HuH-7 (cell line): Measurements from ENCODE around the gene PKD1L1.
"Not testable (repeated sequence)": the region's sequence is repeated elsewhere in the genome, so short reads cannot be mapped to it uniquely, and the experiment has no call there.

Experiments used
- DNase-seq: peaks from one replicate; pipeline ENCODE4 v3.0.0; 2011; ENCODE audit warnings: low spot score

The PKD1L1 gene

DNA sequence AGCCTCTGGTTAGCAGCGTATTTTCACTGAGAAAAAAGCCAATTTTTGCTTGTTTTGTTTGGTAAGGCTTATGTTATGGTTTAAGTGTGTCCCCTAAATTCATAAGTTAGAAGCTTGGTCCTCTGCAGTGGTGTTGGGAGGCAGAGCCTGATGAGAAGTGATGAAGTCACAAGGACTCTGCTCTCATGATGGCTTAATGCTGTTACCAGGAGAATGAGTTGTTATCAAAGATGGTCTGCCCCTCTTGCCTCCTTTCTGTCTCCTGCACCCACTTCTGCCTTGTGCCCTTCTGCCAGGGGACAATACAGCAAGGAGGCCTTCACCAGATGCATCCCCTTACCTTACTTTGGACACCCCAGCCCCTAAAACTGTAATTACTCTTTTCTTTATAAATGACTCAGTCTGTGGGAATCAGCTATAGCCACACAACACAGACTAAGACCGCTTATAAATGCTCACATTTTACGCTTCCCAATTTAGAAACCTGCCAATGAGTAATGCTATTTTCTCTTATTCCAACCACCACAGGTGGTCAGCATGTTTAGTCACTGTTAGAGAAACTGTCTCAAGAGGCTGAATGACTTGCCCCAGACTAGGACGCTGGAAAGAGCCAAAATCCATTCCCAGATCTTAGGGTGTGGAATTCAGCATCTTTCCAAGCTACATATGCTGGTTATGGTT, 6.1 kb upstream of the PKD1L1 start:
- no peak for DNase-seq

GRCh38 chr7:47953822-47954221, 5.6 kb upstream of the PKD1L1 start:
- no peak for DNase-seq

DNA sequence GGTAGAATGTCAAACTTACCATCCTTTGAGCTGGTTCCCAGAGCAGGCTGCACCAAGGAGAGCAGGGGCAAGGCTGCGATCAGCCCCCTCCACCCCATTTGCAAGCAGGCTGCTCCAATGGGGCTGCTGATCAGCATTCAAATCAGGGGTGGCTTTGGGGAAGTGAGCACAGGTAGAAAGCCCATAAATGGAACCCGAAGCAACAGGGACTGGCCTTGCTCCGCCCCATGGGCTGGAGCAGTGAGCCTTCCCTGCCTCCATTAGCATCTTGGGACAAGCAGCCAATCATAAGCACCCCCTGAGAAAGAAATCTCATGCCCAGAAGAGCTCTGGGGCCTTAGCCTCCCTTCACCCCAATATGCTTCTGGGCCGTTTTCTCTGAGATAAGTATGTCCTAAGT, 4.0 kb upstream of the PKD1L1 start:
- no peak for DNase-seq

DNA sequence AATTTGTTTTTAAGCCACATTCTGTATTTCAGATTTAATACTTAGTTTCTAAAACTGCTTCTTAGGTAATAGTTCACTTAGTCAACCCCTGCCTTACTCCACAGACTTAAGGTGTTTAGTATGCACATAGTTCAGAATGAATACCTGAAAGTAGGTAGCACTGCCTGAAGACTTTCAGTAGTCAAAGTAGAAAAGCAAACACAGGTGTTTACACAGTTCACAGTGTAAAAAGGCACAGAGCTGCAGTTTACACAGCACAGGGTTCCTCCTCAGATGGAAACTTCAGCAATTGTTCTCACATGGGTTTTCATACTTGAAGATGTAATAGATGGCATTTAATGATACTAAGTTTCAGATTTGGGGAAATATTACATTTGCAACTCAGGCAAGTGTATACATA, 3.1 kb upstream of the PKD1L1 start:
- peak; percentile 62 for DNase-seq

DNA sequence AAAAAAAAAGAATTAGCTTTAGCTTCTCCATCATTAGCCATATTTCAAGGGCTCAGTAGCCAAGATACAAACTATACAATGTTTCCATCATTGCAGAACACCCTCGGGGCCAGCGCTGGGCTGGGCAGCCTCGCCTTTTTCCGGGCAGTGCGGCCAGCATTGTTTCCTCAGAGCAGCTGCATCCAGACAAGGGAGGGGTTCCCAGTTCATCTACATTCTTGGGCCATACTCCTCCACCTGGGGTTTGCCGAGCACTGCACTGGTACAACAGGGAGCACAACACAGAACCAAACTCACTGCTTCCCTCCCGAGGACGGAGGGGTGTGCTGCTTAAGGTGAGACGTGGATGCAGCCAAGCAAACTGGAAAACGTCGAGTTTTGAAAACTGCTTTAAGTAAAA, 2.4 kb upstream of the PKD1L1 start:
- DNase-seq: no peak

- no peak for DNase-seq
These were observed 1.4 kb upstream of the PKD1L1 start for GRCh38 chr7:47949703-47950102.

DNA sequence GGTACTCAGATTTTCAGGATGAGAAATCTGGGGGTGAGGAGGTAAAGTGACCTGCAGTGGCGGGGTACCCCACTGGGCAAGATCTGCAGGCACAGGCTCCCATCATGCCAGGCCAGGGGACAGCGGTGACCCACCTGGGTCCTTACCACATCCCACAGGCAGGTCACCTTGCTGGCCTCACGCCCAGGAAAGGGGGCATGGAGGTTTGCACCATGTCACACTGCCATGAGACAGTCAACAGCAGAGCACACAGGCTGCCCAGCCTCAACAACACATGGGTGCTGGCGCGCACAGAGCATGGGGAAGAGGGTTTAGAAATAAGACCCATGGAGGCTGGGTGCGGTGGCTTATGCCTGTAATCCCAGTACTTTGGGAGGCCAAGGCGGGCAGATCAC, 914 bp downstream of the PKD1L1 start:
- DNase-seq: no peak

DNA sequence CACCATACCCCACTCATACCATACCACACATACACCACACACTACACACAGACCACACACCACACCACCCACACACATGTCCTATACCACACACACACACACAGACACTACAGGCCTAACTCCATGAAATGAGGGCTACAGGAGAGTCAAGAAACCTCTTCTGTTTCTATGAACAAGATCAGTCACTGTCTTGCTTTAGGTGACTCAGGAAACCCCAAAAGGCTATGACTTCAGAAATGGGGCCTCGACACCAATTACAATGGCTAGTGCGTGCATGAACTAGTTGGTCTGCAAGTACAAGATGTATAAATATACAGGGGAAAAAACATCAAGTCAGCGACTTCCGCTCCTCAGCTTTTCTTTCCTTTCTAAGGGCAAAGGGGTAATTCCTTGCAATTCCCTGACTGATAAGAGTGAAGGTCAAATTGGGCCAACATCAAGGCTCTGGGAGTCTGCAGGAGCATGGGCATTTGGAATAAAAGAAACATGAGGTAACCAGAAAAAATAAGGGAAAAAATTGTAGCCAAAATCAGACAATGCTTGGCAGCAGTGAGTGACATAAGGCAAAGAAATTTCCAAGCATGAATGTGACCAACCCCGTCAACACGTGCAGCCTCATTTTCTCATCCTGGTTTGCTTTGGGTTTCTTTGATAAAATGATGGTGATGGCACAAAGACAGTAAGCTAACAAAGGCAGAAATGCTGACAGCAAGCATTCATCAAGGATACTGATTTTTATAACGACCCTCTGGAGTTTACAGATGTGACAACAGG, 1.5 kb downstream of the PKD1L1 start:
- DNase-seq: no peak

DNA sequence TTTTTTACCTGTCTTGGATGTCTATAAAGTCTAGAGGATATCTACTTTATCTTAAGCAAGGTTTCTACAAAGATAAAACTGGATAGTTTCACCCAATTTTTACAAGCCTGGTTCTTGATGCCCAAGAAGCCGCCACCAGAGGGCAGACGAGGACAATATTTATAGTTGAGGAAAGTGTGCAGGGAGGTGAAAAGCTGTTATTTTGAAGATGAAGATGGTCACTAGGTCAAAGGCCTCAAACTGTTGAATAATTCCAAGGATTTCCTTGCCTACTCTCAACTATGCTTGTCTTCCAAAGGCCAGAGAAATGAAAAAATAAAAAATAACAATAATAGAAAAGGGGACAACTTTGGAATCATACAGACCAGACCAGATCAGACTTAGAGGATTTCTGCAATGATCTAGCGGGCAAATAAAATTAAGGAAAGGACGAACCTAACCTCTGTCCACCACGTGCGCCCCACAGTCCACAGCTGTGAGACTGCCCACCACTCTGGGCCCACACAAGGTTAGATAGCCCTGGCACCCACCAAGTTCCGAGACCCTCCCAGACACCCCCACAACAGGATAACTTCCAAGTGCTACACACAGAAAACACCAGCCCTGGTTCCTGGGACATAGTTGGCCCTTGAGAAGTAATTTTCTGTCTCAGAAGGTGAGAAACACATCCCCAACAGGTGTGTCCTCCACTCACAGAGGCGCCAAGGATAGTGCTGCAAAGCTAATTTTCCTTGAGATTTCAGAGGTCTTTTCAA, 2.8 kb downstream of the PKD1L1 start:
- peak; percentile 68 for DNase-seq

DNA sequence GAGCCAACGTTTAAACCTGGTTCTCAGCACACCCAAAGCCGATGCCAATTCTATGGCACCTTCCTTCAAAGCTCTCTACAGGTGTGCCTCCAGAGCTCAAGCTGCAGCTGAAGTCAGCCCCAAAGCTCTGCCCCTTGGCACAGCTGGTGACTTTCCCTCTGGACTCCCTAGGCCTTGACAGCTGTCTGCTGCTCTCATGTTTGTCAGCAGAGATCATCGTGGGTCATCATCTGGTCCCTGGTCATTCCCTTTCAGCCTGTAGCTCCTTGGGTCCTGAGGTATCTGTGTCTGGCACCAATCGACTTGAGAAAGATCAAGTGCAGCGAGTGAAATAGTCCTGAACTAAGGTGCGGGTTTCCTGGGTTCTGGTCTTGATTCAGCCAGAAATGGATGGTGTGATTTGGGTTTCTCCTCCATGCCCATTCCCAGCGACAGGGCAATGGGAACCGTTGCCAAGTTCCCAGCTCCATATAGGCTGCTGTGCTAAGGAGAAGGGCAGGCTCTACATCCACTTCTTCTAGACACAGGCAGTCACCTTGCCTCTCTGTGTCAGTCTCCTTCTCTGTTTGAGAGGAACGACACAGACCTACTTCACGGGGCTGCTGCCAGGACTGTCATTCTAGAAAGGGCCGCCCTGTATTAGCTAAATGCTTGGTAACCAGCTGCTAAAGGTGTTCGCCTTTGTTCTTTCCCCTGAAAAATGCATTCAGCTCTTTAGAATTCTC, 3.6 kb downstream of the PKD1L1 start:
- no peak for DNase-seq

DNA sequence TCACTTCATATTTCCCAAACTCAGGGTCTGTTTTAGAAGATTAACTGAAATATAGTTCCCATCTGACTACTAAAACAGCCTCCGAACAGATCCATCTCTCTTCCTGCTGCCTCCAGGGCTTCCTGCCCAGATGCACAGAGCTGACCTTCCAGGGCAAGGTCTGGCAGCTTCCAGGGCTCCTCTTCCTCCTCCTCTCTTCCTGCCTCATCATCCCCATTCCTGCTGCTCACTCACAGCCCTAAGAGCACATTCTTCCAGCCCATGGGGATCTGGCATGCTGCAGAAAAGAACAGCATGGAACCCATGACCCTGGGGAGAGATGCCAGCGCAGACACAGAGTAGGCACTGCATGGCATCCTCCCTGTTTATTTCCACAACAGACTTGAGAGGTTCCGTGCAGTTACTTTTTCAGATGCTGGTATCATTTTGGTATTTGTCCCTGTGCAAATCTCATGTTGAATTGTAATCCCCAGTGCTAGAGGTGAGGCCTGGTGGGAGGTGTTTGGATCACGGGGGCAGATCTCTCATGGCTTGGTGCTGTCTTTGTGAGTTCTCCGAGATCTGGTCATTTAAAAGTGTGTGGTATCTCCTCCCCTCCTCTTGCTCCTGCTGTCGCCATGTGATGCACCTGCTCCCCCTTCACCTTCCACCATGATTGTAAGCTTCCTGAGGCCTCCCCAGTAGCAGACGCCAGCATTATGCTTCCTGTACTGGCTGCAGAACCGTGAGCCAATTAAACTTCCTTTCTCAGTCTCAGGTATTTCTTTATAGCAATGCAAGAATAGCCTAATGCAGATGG, 4.4 kb downstream of the PKD1L1 start:
- DNase-seq: no peak

DNA sequence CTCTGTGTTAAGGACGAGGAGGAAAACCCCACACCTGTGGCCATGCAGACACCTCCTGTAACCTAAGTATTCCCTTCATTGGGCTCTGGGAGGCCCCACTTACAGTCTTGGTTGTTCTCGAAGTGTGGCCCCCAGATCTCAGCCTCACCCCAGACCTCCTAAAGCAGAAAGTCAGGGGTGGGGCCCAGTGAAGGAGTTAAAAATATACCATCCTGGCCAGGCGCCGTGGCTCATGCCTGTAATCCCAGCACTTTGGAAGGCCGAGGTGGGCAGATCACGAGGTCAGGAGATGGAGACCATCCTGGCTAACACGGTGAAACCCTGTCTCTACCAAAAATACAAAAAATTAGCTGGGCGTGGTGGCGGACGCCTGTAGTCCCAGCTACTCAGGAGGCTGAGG, 5.6 kb downstream of the PKD1L1 start:
- DNase-seq: not testable (repeated sequence)

DNA sequence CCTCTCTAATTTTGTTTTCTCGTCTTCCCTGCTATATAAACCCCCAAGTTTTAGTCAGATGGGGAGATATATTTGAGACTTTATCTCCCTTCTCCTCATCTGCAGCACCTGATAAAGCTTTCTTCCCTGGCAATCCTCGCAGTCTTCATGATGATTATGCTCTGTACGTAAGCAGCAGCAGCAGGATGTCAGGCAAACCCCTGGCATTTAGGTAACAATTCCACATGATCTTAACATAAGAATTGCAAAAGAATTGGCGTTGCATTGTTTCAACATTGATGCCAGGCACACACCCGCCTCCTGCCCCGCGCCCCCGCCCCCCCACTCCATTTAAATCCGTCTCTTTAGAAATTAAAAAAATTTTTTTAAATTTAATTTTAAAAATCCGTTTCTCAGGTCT, 6.1 kb downstream of the PKD1L1 start:
- DNase-seq: no peak

DNA sequence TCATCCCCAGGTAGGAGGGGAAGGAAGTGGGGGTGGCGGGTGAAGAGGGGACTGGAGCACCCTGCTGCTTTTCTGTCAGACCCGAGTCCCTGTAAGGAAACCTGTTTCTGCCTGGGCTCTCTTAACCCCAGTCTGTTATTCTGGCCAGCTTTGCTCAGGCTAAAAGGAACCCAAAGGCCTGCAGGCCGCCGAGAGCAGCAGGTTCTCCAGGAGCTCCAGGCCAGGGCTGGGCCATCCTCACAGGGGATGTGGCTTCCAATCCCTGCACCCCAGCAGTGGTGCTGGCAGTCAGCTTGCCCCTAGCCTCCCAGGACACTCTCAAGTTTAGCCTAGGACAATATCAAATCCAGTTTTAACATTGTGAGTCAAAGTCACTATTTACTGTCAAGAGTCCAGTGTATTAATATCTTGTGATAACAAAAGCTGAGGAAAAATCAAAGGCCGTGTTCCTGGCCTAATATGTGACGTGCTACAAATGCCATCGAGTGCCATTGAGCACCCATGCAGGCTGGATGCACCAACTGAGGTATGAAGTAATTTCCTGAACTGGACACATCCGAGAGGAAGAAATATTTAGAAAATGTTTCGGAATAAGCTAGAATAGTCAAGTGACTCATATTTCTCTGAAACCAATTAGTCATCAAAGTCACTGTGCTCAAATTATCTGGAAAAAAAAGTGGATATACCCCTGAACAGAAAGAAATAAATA, 7.0 kb downstream of the PKD1L1 start:
- no peak for DNase-seq

DNA sequence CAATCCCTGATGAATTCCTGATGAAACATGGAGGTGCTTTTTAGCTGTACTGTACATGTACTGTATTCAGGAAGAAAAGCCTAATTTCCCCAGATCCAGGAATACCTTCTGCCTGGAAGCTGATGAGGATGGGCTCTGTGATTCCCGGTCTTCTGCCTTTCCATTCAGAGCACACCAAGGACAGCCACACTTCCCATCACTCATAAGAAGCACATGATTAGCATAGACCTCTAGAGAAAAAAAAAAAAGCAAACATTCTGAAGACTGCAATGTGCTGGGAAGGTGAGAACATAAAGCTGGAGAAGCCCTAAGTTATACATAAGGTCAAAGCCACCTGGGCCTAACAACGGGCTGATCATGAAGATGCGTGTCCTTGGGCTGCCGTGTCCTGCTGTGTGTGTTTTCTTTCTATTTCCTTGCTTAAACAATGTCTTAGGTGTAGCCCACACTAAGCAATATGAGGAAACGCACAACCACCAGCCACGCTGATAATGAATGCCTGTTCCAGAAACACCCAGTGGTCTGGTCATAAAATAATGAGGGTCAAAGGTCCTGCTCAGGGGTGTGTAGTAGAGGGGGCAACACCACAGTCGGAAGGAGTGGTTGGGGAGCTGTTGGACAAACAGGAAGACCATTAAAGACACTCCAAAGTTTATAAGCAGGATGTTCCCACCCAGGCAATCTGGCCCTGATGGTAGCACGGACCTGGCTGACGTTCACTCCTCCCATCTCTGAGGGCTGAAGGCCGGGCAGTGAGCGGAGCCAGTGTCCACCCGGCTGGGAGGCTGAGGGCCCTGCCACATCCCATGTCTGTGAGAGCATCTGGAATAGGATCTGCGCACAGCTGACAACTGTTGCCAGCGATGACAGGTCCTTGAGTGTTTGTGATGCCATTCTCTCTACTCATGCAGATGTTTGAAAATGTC, 7.9 kb downstream of the PKD1L1 start:
- DNase-seq: peak; percentile 48

DNA sequence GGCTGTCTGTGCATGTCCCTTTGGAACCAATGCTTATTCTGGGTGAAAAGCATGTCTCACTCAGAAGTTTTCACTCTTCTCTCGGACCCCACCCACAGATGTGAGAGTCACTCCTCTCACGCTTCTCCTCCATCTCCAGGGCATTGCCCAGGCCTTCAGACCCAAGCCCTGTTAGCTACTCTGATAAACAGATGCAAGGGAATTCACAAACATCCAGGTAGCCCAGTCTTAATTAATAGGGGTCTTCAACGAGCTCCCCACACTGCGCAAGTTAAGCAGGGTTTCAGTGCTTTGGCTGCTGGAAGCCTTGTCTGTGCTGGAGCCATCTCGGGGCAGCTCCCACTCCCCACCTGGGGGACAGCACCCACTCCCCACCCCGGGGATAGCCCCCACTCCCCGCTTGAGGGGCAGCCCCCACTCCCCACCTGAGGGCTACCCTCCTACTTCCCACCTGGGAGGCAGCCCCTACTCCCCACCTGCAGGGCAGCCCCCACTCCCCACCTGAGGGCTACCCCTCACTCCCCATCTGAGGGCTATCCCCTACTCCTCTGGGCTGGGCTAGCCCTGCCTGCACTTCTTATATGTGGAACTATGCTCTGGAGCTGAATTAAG, 8.7 kb downstream of the PKD1L1 start:
- DNase-seq: no peak

DNA sequence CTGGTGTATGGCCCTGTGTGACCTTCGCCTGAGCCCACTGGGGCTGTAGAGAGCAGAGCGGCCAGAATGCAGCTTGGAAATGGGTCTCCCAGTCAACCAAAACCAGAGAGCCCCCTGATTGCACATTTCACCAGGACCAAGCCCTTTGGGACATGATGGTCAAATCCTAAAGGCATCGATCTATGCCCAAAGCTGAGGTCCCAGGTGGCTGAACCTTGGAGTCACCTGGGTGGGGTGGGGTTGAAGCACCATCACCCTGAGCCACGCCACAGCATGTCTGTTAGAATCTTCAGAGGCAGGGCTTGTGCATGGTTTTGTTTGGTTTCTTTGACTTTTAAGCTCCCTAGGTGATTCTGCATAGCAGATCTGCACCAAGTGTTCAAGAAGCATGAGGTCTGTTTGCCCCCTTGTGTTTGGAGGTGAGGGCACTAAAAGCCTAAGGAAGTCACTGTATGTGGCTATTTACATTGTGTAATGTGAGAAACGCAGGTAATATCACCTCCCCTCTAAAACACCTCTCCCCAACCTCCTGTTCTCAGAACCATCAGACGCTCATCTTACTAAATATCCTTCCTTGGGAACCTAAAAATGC, 9.6 kb downstream of the PKD1L1 start:
- DNase-seq: no peak

GRCh38 chr7:47937711-47938573, 10.3 kb downstream of the PKD1L1 start:
- DNase-seq: no peak
